Panc1 (cell line): ENCODE data around the gene DNMT3A.

Experiments
- POLR2AphosphoS5 ChIP-seq: IDR thresholded peaks from 2 replicates; pipeline ENCODE4 v1.6.1; 2012; ENCODE audit warnings: mild to moderate bottlenecking, low read depth, low read length, moderate library complexity
- TF ChIP-seq, protein P1 (sequence below): fragments of 450-650 bp; IDR thresholded peaks from 2 replicates; pipeline ENCODE4 v1.5.1; 2017; ENCODE audit warnings: mild to moderate bottlenecking

GRCh38 chr2:25326326-25327013 lies 15.3 kb downstream of the DNMT3A start:
- no peak for TF ChIP-seq POLR2AphosphoS5
- TF ChIP-seq, protein P1, sequence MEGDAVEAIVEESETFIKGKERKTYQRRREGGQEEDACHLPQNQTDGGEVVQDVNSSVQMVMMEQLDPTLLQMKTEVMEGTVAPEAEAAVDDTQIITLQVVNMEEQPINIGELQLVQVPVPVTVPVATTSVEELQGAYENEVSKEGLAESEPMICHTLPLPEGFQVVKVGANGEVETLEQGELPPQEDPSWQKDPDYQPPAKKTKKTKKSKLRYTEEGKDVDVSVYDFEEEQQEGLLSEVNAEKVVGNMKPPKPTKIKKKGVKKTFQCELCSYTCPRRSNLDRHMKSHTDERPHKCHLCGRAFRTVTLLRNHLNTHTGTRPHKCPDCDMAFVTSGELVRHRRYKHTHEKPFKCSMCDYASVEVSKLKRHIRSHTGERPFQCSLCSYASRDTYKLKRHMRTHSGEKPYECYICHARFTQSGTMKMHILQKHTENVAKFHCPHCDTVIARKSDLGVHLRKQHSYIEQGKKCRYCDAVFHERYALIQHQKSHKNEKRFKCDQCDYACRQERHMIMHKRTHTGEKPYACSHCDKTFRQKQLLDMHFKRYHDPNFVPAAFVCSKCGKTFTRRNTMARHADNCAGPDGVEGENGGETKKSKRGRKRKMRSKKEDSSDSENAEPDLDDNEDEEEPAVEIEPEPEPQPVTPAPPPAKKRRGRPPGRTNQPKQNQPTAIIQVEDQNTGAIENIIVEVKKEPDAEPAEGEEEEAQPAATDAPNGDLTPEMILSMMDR: no peak
